GM18511 (cell line): ENCODE results near the gene CD38.
"Not testable (repeated sequence)": the region's sequence is repeated elsewhere in the genome, so short reads cannot be mapped to it uniquely, and the experiment has no call there.

Source experiments
- ATAC-seq: cut with Tn5 transposase; IDR thresholded peaks from one replicate; pipeline ENCODE4 v1.9.1; 2021; ENCODE audit warnings: mild to moderate bottlenecking, moderate library complexity; ENCODE audit not compliant: unreplicated experiment

The CD38 gene

GRCh38 chr4:15861198-15861597, 83.1 kb downstream of the CD38 start:
- ATAC-seq: not testable (repeated sequence)

GRCh38 chr4:15864651-15865566, 86.8 kb downstream of the CD38 start:
- ATAC-seq: no peak

- ATAC-seq: no peak
These were observed 90.0 kb downstream of the CD38 start for GRCh38 chr4:15868111-15868510.

GRCh38 chr4:15868826-15869413, 90.8 kb downstream of the CD38 start:
- no peak for ATAC-seq

- ATAC-seq: no peak
These were observed 92.0 kb downstream of the CD38 start for GRCh38 chr4:15870079-15870478.

- no peak for ATAC-seq
These were observed 93.0 kb downstream of the CD38 start for GRCh38 chr4:15870921-15871664.

- ATAC-seq: no peak
These were observed 95.0 kb downstream of the CD38 start for GRCh38 chr4:15873117-15873516.

- ATAC-seq: no peak
These were observed 96.5 kb downstream of the CD38 start for GRCh38 chr4:15874671-15875070.

- no peak for ATAC-seq
These were observed 97.7 kb downstream of the CD38 start for GRCh38 chr4:15875663-15876460.

- ATAC-seq: no peak
These were observed 99.9 kb downstream of the CD38 start for GRCh38 chr4:15878011-15878410.

- no peak for ATAC-seq
These were observed 103.7 kb downstream of the CD38 start for GRCh38 chr4:15881820-15882219.

- ATAC-seq: peak; percentile 99
These were observed 104.6 kb downstream of the CD38 start for GRCh38 chr4:15882675-15883086.

GRCh38 chr4:15883610-15884243, 105.6 kb downstream of the CD38 start:
- no peak for ATAC-seq

GRCh38 chr4:15884666-15885065, 106.5 kb downstream of the CD38 start:
- ATAC-seq: no peak

GRCh38 chr4:15885422-15885821, 107.3 kb downstream of the CD38 start:
- ATAC-seq: no peak

- no peak for ATAC-seq
These were observed 110.4 kb downstream of the CD38 start for GRCh38 chr4:15888515-15888914.

- ATAC-seq: peak; percentile 52
These were observed 112.2 kb downstream of the CD38 start for GRCh38 chr4:15890246-15890829.

GRCh38 chr4:15891312-15891711, 113.2 kb downstream of the CD38 start:
- peak; percentile 78 for ATAC-seq

GRCh38 chr4:15893962-15894361, 115.8 kb downstream of the CD38 start:
- no peak for ATAC-seq

- ATAC-seq: no peak
These were observed 116.3 kb downstream of the CD38 start for GRCh38 chr4:15894393-15894792.
